Measurements from ENCODE around the gene SUCLG2.

GRCh38 chr3:67329358-67329757, 325.1 kb downstream of the SUCLG2 start:
- TF ChIP-seq, protein P1, sequence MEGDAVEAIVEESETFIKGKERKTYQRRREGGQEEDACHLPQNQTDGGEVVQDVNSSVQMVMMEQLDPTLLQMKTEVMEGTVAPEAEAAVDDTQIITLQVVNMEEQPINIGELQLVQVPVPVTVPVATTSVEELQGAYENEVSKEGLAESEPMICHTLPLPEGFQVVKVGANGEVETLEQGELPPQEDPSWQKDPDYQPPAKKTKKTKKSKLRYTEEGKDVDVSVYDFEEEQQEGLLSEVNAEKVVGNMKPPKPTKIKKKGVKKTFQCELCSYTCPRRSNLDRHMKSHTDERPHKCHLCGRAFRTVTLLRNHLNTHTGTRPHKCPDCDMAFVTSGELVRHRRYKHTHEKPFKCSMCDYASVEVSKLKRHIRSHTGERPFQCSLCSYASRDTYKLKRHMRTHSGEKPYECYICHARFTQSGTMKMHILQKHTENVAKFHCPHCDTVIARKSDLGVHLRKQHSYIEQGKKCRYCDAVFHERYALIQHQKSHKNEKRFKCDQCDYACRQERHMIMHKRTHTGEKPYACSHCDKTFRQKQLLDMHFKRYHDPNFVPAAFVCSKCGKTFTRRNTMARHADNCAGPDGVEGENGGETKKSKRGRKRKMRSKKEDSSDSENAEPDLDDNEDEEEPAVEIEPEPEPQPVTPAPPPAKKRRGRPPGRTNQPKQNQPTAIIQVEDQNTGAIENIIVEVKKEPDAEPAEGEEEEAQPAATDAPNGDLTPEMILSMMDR (IDR thresholded peaks at IDR 0.05; ENCODE audit: insufficient read depth, low read depth, low read length): no peak
- no peak for TF ChIP-seq EZH2 (IDR thresholded peaks at IDR 0.05; ENCODE audit: insufficient read depth, low read length)
